Vein endothelial cell (primary cell): Measurements from ENCODE around the gene CPNE2. TPM values are rescaled to one million over a fixed set of nuclear protein-coding genes. Genes with fewer than 3 reads are reported as not detected.

Source experiments
- total RNA-seq: library from RNA; depleted of rRNA; stranded (reverse); fragments of >200 nt; gene quantifications from 2 replicates; pipeline ENCODE4 v1.2.3, GENCODE V29; 2012

Gene CPNE2
- 76.4 and 85.8 TPM in 2 replicates for total RNA-seq

DNA sequence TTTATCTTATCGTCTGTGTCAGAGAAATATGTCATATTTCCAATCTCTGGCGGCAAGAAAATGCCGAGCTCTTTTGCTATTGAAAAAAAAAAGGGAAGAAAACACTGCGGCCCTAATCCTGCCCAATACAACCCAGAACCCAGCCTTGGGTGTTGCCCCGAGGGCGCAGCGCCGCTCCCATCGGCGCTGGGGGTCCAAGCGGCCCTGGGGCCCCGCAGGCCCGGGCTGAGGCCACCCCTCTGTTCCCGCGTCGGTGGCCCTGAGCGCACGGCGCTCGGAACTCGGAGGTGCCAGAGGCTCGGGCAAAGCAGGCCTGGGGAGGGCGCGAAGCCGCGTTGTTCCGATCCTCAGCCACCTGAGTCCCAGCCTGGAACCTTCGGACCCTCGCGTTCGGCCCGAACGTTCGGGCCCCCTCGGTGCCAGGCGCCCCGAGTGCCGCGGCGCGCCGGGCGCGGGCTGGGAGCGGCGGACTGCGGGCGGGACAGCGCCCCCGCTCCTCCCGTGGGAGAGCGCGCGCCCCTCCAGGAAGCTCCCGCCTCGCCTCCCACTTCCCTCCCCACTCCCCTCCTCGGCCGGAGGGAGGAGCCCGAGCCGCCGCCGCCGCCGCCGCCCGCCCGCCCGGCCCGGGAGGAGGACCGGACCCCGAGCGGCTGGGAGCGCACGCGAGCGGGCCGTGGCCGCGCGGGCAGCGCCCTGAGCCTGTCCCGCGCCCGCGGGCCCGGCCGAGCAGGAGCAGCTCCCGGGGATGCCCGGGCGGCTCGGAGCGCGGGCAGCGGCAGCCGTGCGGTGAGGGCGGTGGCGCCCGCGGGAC, at the start of gene CPNE2:
Gene CPNE2, plus strand, starts transcription at position 609 of the 811 bp plus-strand sequence. CDS start 18,160 bp downstream, outside the sequence.

DNA sequence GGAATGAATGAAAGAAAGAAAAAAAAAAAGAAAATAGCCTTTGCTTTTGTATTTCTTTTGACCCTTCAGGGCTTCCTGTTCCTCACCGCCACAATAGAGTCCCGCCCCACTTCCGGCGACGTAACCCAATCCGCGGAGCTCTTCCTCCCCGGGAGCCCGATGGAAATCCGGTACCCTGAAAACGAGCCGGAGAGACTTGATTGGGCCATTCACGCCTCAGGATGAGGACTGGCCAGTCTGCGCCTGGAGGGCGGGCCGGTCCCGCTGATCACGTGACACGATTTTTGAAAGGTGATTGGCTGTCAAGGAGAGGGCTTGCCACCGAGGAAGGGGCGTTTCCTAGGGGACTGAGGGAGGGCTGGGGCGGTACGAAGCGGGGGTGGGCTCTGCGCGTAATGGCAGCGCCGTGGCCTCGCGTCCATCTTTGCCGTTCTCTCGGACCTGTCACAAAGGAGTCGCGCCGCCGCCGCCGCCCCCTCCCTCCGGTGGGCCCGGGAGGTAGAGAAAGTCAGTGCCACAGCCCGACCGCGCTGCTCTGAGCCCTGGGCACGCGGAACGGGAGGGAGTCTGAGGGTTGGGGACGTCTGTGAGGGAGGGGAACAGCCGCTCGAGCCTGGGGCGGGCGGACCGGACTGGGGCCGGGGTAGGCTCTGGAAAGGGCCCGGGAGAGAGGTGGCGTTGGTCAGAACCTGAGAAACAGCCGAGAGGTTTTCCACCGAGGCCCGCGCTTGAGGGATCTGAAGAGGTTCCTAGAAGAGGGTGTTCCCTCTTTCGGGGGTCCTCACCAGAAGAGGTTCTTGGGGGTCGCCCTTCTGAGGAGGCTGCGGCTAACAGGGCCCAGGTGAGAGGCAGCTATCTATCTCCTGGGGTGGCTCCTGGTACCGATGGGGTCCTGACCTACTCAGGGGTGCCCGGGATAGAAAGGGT, 93.8 kb downstream of the CPNE2 start, which contains the start of the genes PSME3IP1 and RSPRY1:
Gene PSME3IP1, minus strand, starts transcription at position 95 of the 927 bp plus-strand sequence. CDS start 12,185 bp downstream, outside the sequence.
Gene RSPRY1, plus strand, starts transcription at position 385 of the 927 bp plus-strand sequence. CDS start 18,330 bp downstream, outside the sequence.

Other genes starting within 250 kb of the CPNE2 start
- not detected in 2 replicates for gene SLC12A3, start 227.4 kb upstream of the CPNE2 start, total RNA-seq
- 83.0 and 89.4 TPM in 2 replicates for gene HERPUD1, start 160.4 kb upstream of the CPNE2 start, total RNA-seq
- 0.65 and 2.2 TPM in 2 replicates for gene CETP, start 130.6 kb upstream of the CPNE2 start, total RNA-seq
- gene NLRC5, start 103.0 kb upstream of the CPNE2 start, total RNA-seq = 10.5 and 18.0 TPM in 2 replicates
- 78.7 and 108 TPM in 2 replicates for gene PSME3IP1, start 93.5 kb downstream of the CPNE2 start, total RNA-seq
- 71.9 and 81.5 TPM in 2 replicates for gene RSPRY1, start 93.7 kb downstream of the CPNE2 start, total RNA-seq
- 128 and 147 TPM in 2 replicates for gene ARL2BP, start 152.7 kb downstream of the CPNE2 start, total RNA-seq
- gene PLLP, start 192.1 kb downstream of the CPNE2 start, total RNA-seq = 8.4 and 10.1 TPM in 2 replicates